ENCODE results near the gene RBM3.

RBM3 gene

DNA sequence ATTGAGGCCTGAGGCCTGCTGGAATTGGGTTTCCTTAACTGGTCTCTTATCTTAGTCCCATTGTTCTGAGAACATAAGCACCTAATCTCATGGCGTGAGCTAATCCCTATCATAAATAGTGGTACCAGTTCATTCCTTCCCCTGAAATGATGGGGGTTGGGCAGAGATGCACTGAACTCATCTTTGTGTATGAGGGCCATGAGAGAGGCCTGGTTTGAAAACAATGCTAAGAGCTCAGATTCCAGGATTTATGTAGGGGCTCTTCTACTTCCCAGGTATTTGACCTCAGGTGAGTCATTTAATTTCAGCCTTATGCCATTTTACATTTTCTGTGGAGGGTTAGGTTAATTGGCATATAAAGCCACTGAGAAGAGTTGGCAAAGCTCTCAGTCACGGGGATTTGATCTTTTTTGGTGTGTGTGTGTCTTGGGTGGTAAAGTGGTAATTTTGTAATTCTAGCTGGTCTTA, 4.4 kb downstream of the RBM3 start:
- no peak for DNase-seq (ENCODE audit: low read depth)

DNA sequence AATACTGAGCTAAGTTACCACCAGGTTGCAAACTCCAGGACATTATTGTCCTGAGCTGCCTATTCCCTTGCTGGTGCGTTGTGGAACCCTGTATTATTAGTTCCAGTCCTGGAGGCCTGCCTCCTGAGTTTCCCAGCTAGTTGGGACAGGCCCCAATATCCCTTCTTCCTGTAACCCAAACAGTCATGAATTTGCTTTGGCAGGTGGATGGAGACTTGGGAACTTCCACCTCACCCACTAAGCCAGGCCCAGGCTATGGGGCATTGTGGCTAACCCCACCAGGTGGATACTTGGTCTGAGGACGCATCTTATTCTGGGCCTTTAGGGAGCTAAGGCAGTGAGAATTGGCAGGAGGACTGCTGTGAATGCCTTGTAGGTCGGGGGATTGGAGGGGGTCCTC, 5.0 kb downstream of the RBM3 start:
- DNase-seq (ENCODE audit: low read depth): no peak

DNA sequence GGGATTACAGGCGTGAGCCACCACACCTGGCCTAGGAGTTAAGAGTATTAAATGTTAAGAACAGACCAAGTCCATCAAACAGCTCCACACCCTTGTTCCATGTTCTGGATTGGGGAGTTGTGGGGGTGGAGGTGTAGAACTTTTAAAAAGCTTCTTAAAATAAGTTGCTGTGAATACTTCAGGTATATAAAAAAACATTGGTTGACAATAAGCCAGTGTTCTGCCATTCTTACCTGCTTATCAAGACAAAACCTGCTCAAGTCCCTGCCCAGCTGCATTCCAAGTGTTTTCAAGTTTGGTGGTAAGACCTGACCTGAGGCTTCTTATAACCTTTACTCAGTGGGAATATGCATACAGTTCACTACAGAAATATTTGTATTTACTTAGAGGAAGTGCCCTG, 6.4 kb downstream of the RBM3 start:
- no peak for DNase-seq (ENCODE audit: low read depth)

DNA sequence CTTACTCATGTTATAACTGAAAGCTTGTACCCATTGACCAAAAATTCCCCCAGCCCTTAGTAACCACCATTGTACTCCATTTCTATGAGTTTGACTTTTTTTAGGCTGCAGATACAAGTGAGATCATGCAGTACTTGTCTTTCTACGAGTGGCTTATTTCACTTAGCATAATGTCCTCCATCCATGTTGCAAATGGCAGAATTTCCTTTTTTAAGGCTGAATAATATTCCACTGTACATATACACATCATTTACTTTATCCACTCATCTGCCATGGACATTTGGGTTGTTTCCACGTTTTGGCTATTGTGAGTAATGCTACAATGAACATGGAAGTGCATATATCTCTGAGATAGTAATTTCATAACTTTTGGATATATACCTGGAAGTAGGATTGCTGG, 10.4 kb downstream of the RBM3 start:
- DNase-seq (ENCODE audit: low read depth): no peak

DNA sequence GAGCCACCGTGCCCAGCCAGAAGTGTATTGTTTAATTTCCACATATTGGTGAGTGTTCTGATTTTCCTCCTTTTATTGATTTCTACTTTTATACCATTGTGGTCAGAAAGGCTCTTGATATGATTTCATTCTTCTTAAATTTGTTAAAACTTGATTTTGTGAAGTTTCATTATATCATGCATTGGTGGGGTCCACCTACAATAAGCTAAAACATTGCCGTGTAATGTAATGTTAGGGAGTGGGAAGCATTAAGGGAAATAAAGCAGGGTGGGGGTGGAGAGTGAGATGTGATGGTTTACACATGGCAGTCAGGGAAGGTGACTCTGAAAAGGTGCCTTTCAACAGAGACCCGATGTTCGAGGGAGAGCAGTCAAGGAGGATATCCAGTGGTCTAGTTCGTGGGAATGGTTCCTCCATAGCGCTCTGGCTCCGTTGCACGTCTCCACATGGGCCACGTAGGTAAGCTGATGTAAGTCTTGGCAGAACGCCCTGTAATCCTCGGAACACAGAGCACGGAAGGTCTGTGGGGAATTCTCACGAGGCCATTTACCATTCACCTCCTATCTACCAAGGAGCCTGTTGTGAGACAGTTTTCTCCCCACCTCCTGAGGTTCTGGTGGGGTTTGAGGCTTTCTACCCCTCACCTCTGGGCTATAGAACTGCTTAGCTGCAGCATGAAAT, 15.3 kb downstream of the RBM3 start:
- no peak for DNase-seq (ENCODE audit: low read depth)

DNA sequence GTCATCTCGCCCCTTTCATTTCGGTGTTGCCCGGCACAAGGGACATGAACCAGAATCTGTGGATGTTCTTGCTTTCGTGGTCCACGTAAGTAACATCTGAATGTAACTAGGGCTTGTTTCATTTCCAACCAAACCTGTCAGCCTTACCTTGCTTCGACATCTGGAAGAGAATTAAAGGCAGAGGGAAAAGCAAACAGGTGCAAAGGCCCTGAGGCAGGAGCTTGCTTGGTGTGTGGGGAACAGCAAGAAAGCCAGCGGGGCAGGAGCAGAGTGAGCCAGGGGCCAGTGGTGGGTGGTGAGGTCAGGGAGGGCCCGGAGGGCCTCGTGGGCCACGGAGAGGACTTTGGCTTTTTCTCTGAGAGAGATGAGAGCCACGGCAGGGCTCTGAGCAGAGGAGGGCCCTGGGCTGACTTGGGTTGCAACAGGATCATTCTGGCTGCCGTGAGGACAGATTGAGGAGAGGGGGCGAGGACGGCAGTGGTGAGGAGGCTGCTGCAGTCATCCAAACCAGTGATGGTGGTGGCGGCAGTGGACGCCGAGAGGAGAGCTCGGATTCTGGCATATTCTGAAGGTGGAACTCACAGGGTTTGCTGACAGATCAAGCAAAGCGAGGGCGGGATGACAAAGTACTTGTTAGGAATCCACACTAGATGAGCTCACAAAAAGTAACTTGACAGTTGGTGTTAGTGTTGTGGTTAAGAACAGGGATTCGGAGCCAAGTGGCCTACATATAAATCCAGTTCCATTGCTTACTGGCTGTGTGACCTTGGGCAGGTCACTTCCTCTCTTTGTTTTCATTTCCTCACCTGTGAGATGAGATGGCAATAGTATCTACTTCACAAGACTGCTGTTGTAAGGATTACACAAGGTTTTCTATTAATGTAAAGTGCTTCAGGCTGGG, 16.2 kb downstream of the RBM3 start:
- DNase-seq (ENCODE audit: low read depth): no peak

DNA sequence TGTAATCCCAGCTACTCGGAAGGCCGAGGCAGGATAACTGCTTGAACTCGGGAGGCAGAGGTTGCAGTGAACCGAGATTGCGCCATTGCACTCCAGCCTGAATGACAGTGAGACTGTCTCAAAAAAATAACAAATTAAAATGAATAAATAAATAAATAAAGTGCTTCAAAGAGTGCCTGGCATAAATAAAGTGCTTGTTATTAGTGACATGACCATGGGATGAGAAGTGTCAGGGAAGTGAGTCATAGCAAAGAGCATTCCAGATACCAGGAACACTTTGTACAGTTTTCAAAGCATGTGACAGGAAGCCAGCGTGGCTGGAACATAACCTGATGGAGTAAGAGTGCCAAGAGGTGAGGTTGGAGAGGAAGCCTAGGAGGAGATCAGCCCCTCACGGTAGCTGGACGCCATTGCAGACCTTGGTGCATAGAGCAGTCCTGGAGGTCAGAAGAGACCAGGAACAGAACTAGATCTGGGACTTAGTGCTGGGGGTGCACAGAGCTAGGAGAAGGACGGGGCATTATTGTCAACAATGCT, 17.0 kb downstream of the RBM3 start:
- no peak for DNase-seq (ENCODE audit: low read depth)

DNA sequence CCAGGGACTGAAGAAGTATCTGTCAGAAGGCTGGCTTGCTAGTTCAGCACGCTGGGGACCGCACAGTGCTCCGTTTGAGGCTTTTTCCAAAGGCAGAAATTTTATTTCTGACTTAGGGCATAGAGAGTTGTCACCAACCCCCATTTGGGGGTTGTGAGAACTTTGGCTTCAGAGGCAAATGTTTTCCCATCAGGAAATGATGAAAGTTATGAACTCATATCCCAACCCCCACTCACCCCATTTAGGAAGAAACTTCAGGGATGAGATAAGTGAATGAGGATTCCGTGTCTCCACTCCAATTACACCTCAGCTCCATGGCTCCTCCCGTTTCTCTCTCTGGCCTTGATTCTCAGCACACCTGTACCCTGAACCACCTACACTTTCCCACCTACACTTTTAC, 18.7 kb downstream of the RBM3 start:
- DNase-seq (ENCODE audit: low read depth): no peak

DNA sequence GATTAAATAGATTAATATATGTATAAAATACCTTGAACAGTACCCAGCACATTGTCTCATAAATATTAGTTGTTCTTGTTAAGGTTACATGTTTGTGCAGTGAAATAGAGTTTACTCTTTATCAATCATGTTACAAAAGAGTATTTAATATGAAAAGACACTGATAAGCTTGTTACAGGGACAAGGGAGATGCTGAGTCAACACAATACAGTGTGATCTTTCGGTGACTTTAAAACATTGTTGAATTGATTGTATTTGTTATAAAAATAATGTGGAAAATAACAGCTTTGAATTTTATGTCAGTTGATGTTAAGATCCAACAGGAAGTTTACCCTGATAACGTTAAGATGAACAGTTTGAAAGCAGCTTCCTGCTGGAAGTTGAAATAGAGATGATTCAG, 21.6 kb downstream of the RBM3 start:
- DNase-seq (ENCODE audit: low read depth): no peak

DNA sequence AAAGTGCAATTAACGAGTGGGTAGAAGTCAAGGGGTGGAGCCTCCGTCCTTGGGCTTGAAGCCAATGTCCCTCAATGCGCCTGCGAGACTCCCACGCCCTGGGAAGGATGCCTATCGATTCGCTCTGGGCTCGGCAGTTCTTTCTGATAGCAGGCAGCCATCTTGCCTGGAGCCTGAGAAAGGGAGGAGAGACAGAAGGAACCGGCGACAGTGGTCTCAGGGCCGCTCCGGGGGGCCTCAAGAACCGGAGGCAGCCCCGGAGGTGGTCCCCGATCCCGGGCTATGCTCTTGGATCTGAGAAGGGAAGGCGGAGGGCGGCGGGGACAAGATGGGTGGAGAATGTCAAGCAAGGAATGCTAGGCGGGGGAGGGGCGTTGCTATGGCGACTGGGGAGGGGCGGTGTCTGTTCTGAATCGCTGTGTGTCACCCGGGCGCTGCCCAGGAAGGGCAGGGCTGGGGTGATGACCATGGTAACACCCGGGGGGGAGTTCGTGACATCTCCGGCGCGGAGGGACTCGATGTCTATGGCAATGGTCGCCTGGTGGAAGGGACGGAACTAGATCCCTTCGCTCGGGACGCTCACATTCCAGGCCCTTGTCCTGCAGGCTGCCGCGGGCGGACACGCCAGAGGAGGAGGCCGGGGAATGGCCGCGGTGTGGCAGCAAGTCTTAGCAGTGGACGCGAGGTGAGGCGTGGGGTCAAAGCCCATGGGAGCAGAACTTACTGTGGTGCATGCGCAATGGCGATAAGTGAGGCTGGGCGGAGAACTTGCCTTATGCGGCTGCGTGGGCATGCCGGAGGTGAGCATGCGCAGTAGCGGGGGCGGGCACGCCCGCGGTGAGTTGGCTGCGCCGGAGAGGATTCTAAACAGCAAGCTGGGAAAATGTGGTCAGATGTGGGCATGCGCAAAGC, 23.3 kb downstream of the RBM3 start, which contains the start of gene WDR13:
Gene WDR13 (plus strand): TSS at position 140 of the 912 bp plus-strand sequence. CDS start 505 bp downstream, at position 645.
- DNase-seq (ENCODE audit: low read depth): peak; percentile 82

DNA sequence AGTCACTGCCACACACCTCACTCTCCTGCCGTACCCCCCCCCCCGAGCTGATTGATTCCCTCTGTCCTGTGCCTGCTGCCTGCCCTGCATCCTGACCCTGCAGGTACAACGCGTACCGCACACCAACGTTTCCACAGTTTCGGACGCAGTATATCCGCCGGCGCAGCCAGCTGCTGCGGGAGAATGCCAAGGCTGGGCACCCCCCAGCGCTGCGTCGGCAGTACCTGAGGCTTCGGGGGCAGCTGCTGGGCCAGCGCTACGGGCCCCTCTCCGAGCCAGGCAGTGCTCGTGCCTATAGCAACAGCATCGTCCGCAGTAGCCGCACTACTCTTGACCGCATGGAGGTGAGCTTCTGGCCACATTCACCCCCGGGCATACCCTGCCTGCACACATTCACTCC, 24.3 kb downstream of the RBM3 start:
- no peak for DNase-seq (ENCODE audit: low read depth)

DNA sequence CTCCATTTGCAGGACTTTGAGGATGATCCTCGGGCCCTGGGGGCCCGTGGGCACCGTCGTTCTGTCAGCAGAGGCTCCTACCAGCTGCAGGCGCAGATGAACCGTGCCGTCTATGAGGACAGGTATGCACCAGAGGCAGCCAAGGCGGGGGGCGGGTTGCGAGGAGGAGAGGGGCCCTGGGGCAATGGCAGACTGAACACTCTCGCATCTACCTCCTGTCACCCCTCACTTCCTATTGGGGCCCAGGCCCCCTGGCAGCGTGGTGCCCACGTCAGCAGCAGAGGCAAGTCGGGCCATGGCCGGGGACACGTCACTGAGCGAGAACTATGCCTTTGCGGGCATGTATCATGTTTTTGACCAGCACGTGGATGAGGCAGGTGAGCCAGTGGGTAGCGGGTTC, 25.1 kb downstream of the RBM3 start:
- no peak for DNase-seq (ENCODE audit: low read depth)

DNA sequence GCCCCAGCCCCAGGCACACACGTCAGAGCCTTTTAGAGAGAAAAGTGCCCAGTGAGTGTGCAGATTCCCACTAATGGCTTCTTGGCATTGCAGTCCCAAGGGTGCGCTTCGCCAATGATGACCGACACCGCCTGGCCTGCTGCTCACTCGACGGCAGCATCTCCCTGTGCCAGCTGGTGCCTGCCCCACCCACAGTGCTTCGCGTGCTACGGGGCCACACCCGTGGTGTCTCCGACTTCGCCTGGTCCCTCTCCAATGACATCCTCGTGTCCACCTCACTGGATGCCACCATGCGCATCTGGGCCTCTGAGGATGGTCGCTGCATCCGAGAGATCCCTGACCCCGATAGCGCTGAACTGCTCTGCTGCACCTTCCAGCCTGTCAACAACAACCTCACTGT, 25.9 kb downstream of the RBM3 start:
- DNase-seq (ENCODE audit: low read depth): no peak

DNA sequence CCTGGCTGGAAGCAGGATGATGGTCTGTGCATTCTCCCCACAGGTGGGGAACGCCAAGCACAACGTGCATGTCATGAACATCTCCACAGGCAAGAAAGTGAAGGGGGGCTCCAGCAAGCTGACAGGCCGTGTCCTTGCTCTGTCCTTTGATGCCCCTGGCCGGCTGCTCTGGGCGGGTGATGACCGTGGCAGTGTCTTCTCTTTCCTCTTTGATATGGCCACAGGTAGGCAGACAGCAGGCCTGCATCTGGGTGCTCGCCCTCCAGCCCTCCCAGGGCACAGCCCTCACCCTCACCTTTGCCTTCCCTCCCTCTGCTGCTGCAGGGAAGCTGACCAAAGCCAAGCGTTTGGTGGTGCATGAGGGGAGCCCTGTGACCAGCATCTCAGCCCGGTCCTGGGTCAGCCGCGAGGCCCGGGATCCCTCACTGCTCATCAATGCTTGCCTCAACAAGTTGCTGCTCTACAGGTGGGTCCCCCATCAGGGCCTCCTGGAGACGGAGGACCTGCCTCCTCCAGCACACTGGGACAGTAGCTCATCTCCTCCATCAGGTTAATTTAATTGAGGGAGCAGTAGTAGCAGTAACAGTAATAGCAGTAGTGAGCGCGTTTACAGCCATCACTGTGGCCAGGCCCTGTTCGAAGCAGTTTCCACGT, 27.6 kb downstream of the RBM3 start:
- DNase-seq (ENCODE audit: low read depth): no peak

DNA sequence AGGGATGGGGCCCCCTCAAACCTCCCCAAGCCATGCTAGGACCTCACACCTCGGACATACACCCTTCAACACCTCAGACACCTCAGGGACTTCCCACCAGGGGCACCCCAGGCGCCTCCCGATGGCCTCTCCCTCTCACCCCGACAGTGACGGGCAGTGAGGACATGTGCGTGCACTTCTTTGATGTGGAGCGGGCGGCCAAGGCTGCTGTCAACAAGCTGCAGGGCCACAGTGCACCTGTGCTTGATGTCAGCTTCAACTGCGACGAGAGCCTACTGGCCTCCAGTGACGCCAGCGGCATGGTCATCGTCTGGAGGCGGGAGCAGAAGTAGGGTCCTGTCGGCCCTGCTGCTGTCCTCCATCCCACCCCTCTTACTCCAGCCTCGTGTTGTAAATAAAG, 30.4 kb downstream of the RBM3 start:
- DNase-seq (ENCODE audit: low read depth): no peak

DNA sequence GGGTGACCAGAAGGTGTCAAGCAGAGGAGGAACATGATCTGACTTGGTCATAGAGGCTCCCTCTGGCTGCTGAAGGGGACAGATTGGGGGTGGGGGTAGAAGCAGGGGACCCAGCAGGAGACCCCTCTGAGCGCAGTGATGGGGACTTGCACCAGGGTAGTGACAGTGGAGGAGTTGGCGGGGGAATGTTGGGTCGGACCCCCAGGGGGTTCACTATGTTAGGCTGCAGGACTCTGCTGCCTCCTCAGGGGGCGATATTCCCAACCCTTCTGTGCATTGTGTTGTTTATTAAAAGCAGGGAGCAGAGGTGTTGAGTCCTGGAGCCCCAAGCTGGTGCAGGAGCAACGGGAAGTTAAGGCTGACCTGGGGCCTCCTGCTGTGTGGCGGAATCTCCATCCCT, 31.8 kb downstream of the RBM3 start:
- DNase-seq (ENCODE audit: low read depth): no peak

DNA sequence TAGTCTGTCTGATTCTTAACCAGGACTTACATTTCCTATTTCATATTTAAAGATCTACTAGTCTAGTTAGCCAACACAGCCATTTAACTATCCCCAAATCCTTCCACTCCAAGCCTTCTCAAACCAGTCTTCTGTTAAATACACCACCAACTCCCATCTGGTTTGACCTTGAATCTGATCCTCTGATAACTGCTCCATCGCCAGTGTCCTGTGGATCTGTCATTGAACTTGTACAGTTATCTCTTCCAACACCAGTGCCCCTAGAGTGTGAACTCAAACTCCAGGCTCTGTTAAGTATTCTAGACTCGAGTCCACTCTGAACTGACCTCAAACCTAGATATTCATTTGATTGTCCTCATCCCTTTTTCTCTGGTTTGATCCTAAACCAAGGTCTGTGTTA, 37.4 kb downstream of the RBM3 start:
- no peak for DNase-seq (ENCODE audit: low read depth)

DNA sequence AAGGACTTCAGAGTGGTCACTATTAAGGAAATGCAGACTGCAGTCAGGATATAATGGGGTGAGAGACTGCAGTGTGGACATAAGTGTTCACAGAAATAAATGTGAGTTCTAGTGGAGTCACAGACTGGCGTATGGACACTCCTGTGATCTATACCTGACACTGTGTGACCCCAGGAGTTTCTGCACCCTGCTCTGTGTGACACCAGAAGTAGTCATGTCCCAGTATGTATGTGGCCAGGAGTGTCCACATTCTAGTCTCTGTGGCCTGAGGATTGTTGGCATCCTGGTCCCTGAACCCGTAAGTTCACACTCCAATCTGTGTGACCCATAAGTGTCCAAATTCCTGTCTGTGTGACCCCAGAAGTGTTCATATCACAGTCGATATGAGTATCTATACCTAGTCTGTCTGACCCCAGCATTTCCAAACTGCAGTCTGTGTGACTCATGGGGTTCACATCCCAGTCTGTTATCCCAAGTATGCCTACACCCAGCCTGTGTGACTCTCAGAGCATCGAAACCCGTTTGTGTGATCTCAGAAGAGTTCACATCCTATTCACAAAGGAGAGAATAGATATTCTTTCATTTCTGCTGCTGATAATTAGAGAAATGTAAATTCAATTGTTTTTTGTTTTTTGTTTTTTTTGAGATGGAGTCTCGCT, 39.3 kb downstream of the RBM3 start:
- DNase-seq (ENCODE audit: low read depth): no peak

DNA sequence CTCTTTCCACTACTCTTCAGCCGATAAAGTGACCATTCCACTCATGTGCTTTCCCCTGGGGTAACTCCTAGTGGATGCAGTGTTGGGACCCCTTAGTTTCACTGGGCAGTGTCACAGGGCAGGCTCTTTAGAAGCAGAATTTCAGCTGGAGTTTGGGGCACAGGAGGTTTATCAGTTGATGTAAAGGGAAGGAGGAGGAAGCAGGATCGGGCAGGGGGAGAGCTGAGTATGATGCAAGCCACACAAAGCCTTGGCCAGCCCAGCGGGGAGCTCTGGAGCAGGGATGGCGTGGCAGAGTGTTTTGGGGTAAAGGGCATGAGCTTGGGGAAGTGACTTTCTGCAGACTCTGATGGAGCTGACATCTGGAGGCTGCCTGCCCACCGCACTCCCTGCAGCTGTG, 42.3 kb downstream of the RBM3 start:
- no peak for DNase-seq (ENCODE audit: low read depth)

DNA sequence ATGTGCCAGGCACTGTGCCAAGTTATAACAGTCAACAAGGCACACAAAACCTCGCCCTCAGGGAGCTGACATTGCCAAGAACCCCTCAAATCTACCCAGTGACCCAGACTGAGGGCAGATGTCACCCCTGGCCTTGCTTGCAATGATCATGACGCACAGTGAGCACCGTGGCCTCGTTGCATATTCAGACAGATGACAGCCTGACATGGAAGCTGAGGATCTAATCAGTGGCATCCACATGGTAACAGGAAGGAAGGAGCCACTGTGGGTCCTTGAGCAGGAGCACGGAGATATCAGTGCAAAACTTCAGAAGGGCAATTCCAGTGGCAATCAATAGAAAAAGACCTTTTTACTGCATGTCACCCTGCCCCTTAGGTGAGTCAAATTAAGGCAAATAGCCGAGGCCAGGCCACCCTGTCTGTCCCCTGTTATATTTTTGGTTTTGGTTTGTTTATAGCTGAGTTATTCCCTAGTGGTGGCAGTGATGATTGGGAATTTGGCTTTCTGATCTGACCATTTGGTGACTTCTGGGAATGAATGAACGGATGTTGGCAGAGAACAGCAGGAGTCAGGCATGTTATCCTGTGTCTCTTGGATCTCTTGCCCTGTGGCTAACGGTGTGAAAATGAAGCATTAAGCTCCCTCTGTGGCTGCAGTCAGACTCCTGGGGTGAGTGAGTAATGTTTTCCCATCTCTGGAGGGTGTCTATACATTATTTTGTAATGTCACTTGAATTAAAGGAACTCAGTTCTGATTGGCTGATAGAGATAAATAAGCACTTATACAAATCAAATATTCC, 43.5 kb downstream of the RBM3 start:
- DNase-seq (ENCODE audit: low read depth): no peak

Measured in activated T-cell treated with anti-CD3 and anti-CD28 coated beads for 48 hours (primary cell).